GM10847 (cell line): ENCODE results near the gene CORO2B.

ENCODE experiments used
- POLR2A ChIP-seq: IDR thresholded peaks from 2 replicates; pipeline ENCODE4 v1.6.1; 2011; ENCODE audit not compliant: insufficient read length; ENCODE audit errors: extremely low read depth

Gene CORO2B

GRCh38 chr15:68646156-68646555, 67.4 kb downstream of the CORO2B start:
- no peak for TF ChIP-seq POLR2A

GRCh38 chr15:68646696-68647095, 67.9 kb downstream of the CORO2B start:
- no peak for TF ChIP-seq POLR2A

- no peak for TF ChIP-seq POLR2A
These were observed 72.3 kb downstream of the CORO2B start for GRCh38 chr15:68650901-68651709.

DNA sequence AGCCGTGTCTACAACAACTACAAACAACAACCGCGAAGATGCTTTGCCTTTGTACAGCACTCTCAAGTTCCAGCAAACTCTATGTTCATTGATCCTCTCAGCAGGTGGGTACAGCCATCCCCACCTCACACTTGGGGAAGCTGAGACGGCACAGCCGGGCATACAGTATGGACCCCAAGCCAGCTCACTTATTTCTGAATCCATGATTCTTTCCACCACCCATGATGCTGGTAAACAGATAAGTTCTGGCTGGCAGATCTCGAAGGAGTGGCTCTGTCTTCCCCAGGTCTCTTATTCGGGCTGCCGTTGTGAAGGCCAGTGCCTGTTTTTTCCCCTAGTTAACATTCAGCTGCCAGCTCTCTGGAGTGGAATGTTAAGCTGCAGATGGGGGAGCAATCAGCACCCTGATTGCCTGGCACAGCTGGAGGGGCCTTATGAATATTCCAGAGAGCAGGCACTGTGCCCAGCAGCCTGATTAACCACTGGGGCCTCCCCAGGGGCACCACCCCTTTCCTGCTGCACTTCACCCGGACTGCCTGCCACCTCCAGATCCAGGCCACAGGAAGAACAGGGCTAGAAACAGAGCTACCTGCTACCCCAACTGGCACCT, 73.2 kb downstream of the CORO2B start:
- TF ChIP-seq POLR2A = no peak

- no peak for TF ChIP-seq POLR2A
These were observed 74.3 kb downstream of the CORO2B start for GRCh38 chr15:68653031-68653635.

GRCh38 chr15:68653801-68654200, 75.0 kb downstream of the CORO2B start:
- TF ChIP-seq POLR2A = no peak

DNA sequence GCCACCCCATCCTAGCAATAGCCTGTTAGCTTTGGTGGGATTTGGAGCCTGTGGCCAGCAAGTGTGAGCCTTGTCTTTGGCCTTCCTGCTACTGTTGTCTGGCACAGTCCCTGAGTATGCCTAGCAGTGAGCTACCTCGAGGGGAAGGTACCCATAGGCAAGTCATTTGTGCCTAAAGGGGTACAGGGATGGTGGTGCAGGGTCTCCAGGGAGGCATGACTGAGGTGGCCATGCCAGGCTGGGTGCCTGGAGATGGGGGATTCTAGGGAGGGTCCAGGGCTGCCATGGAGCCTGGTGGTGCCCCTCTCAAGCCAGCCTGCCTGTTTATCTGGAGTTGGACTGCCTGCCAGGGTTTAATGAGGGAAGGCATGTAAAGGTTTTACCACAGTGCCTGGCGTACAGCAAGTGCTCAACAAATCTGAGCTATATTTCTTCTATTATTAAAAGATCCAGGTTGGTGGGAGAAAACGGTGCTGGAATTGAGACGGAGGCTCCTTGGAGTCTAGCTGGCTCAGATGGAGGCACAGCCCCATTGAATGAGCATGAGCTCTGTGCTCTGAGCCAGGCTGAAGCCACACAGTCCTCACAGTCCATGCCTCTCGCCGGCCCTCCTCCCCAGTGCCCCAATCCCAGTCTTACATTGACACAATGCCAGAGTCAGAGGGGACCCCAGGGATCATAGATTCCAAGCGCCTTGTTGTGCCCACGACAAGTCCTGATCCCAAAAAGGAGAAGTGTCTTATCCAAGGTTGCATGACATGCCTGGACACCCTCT, 76.2 kb downstream of the CORO2B start:
- no peak for TF ChIP-seq POLR2A

DNA sequence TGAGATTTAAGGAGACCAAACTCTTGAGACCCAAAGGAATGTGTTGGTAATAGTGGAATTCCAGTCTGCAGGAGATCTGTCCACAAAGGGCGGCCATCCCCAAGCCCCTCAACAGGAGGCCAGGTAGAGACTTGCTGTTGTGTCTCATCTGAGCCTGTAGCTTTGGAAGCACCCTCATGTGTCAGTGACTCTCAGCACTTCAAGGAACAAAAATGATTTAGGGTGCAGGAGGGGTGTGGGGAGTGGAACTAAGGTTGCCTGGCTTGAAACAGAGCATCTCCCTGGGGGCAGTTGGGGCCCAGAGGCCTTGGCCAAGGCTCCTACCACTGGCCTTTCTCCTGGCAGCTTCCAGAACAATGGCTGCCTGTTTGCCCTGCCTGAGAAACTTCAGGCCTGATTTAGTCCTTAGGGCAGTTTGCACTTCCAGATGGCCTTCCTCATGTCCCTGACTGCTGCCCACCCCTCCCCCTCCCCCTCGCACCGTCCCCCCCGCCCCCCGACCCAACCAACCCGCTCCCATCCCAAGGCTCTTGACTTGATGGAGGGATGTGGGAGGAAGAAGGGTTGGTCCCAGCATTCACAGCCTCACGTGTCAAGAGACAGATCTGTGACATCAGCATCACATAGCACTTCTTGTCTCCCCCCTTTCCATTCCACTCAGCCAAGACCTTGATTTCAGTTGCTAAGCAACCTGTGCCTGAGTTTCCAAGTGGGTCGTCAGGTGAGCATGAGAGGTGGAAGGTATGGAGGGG, 77.1 kb downstream of the CORO2B start:
- no peak for TF ChIP-seq POLR2A

GRCh38 chr15:68656438-68656739, 77.6 kb downstream of the CORO2B start:
- TF ChIP-seq POLR2A = no peak

DNA sequence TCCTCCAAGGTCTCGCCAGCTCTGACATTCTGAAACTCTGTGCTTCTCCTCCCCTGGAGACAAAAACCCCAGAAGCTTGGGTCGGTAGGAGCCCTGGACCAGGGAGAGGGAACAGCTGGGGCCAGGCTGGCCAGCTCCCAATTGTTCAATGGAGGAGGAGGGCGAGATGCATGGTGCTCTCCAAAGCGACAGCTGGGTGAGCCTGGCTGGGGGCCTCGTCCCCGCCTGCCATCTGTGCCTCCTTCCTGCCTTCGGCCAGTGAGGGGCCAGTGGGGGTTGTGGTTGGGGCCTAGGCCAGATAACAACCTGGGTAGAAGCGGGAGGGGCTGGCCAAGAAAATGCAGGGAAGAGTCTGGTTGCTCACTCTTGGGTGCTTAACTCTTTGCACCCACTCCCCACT, 79.4 kb downstream of the CORO2B start:
- no peak for TF ChIP-seq POLR2A

DNA sequence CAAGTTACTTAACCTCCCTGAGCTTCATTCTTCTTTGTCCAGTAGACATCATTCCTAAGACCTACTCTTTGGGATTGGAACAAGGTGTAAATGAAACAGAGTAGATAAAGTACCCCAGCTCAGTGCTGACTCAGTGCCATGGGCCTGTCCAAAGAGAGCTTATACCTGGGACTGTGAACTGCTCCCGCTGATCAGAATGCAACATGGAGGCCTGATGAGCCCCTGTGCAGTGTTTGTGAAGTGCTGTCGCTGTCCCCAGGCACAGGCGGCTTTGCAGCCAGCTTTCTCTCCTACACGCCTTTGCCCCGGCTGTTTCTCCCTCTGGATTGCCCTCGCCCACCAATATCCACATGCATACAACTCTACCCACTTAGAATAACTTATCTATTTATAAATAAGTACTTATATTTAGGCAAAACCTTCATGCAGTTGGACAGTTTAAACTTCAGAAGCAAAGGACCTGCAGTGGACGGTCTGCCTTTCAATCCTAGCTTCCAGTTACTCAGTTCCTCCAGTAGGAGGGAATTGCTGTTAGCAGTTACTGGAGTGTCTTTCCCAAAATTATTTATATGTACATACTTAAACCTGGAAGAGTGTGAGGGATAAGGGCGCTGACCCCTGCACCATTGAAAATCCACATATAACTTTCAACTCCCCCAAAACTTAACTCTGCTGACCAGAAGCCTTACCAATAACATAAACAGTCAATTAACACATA, 80.0 kb downstream of the CORO2B start:
- TF ChIP-seq POLR2A = no peak

DNA sequence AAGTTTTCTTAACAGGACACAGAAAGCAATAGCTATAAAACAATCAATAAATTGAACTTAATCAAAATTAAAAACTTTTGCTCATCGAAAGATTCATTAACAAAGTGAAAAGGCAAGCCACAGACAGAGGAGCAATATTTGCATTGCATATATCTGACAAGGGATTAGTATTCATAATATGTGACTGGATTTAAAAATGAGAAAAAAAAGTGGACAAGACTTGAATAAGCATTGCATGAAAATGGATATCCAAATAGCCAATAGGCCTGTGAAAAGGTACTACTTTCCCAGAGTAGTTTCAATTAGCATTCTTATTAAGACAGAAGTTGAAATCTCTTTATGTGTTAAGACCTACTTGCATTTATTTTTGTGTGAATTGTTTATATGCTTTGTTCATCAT, 84.7 kb downstream of the CORO2B start:
- no peak for TF ChIP-seq POLR2A

DNA sequence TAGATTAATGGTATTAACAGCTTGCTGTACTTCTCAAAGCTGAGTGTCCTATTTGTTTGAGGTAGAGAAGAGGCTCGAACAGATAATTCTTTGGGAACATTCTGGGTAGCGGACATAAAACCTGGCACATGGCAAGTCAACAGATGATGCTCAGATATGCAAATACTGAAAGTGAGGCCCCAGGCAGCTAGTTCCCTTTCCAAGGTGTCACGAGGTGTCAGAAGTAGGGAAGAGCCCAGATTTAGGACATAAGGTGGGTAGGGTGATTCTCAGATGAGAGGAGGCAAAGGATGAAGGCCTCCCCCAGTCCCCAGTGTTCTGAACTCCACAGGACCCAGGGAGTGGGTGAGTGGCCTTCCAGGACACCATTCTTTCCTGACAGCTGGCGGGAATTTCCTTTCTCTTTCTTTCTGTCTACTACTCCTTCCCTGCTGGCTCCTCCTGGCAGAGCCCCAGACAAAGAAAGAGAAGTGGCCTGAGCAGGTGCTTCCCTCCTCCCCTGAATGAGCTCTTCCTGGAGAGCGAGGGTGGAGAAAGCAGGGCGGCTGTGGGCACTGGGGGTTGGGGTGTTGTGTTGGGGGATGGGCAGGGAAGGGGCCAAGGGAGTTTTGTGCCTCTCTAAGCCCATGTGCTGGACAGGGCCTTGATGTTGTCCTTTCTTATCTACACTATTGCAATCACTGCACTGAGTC, 87.5 kb downstream of the CORO2B start:
- TF ChIP-seq POLR2A = no peak
